GM18498 (cell line): ENCODE data around the gene CLASP1.
"Not testable (repeated sequence)": the region's sequence is repeated elsewhere in the genome, so short reads cannot be mapped to it uniquely, and the experiment has no call there.

Experiments
- ATAC-seq: cut with Tn5 transposase; IDR thresholded peaks from one replicate; pipeline ENCODE4 v1.9.1; 2021; ENCODE audit warnings: mild to moderate bottlenecking, moderate library complexity; ENCODE audit not compliant: unreplicated experiment

Gene CLASP1

GRCh38 chr2:121663434-121663833 lies 14.2 kb upstream of the CLASP1 start:
- ATAC-seq: no peak

- ATAC-seq: no peak
Observed at GRCh38 chr2:121662656-121663055, 13.4 kb upstream of the CLASP1 start.

GRCh38 chr2:121659933-121660332 lies 10.7 kb upstream of the CLASP1 start:
- no peak for ATAC-seq

GRCh38 chr2:121658393-121658792 lies 9.1 kb upstream of the CLASP1 start:
- not testable (repeated sequence) for ATAC-seq

GRCh38 chr2:121653035-121653434 lies 3.8 kb upstream of the CLASP1 start:
- no peak for ATAC-seq

GRCh38 chr2:121650315-121650930 lies 1.2 kb upstream of the CLASP1 start:
- ATAC-seq: peak; percentile 6

GRCh38 chr2:121649596-121650314 lies 493 bp upstream of the CLASP1 start:
- peak; percentile 91 for ATAC-seq

- peak; percentile 23 for ATAC-seq
Observed at GRCh38 chr2:121648206-121649148, 785 bp downstream of the CLASP1 start.

GRCh38 chr2:121647396-121647795 lies 1.9 kb downstream of the CLASP1 start:
- no peak for ATAC-seq

- no peak for ATAC-seq
Observed at GRCh38 chr2:121644715-121645114, 4.5 kb downstream of the CLASP1 start.

GRCh38 chr2:121643877-121644276 lies 5.4 kb downstream of the CLASP1 start:
- no peak for ATAC-seq

- no peak for ATAC-seq
Observed at GRCh38 chr2:121640380-121641316, 8.6 kb downstream of the CLASP1 start.

GRCh38 chr2:121639846-121640245 lies 9.4 kb downstream of the CLASP1 start:
- not testable (repeated sequence) for ATAC-seq

- no peak for ATAC-seq
Observed at GRCh38 chr2:121638333-121638732, 10.9 kb downstream of the CLASP1 start.

GRCh38 chr2:121635371-121635770 lies 13.9 kb downstream of the CLASP1 start:
- no peak for ATAC-seq

- ATAC-seq: no peak
Observed at GRCh38 chr2:121634354-121635307, 14.6 kb downstream of the CLASP1 start.

GRCh38 chr2:121633463-121633862 lies 15.8 kb downstream of the CLASP1 start:
- no peak for ATAC-seq

- ATAC-seq: no peak
Observed at GRCh38 chr2:121627525-121628050, 21.7 kb downstream of the CLASP1 start.
